ENCODE data around the gene ENTPD8.

The ENTPD8 gene

GRCh38 chr9:137449081-137449844 is 8.1 kb upstream of the ENTPD8 start:
- no peak for FAIRE-seq
- TF ChIP-seq POLR2AphosphoS5 (IDR thresholded peaks at IDR 0.05; ENCODE audit: low read depth, low read length) (no peak), POLR2A (IDR thresholded peaks at IDR 0.05; ENCODE audit: low read depth, low read length) (no peak), TAF1 (IDR thresholded peaks at IDR 0.05; ENCODE audit: borderline replicate concordance, low read depth, low read length) (no peak)

DNA sequence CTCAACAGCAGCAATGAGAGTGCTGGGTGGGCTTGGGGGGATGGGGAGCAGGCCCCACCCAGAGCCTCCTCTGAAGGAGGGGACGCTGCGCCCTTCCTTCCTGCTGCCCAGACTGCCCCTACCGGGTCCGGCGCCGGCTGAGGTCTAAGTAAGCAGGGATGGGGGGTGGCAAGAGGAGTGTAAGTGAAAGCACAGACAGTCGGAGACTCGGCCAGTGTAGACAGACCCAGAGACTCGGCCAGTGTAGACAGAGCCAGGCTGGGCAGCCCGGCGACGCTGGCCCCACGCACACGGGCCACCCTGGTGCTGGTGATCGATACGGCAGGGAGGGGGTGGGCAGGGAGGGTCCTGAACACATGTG is 7.4 kb upstream of the ENTPD8 start:
- FAIRE-seq (no peak), DNase-seq (ENCODE audit: insufficient read length) (no peak)
- no peak for TF ChIP-seq POLR2AphosphoS5 (IDR thresholded peaks at IDR 0.05; ENCODE audit: low read depth, low read length)
- TF ChIP-seq POLR2A (IDR thresholded peaks at IDR 0.05; ENCODE audit: low read depth, low read length): no peak
- no peak for TF ChIP-seq TAF1 (IDR thresholded peaks at IDR 0.05; ENCODE audit: borderline replicate concordance, low read depth, low read length)

More at GRCh38 chr9:137449081-137449844, 8.1 kb upstream of the ENTPD8 start:
- no peak for DNase-seq (ENCODE audit: insufficient read length)

DNA sequence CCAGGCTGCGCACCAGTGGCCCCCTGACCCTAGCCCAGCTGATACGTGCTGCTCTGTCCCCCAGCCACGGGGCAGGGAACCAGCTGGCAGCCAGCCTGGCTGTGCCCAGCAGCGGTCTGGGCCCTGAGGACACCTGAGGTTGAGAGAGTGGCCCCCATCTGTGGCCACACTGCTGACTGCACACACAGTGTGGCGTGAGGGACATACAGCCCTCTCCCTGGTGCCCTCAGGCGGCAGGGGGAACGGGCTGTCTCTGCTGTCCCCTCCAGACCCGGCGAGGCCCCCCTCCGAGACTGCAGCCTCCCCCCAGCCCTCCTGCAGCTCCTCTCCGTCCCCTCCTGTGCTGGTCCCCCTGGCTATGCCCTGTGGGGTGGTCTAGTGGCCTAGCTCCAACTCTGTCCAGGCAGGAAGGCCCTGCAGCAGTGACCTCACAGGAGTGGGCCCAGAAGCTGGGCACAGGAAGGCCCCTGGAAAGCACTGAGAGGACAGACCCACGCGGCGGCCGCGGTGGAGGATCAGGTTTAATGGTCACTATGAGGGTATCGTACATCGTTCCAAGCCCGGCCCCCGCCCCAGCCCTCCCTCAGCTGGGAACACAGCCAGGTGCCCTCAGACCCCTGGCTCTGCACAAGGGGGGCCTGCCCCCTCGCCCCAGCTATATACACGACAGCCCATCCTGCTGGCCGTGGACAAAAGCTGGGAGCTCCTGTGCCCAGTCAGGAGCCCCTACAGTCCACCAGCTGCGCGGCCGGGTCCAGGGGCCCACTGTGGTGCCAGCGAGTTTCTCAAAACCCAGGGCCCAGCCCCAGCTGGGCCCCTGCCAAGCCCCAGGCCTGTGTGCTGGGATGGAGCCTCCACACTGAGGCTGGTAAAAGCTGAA is 6.8 kb upstream of the ENTPD8 start:
- TF ChIP-seq TAF1 (IDR thresholded peaks at IDR 0.05; ENCODE audit: borderline replicate concordance, low read depth, low read length): no peak
- TF ChIP-seq POLR2A (IDR thresholded peaks at IDR 0.05; ENCODE audit: low read depth, low read length): 0 out of 2 replicates have a peak, but pooled peaks have one; percentile 0
- 0 out of 2 replicates have a peak, but pooled peaks have one; percentile 28 for TF ChIP-seq POLR2AphosphoS5 (IDR thresholded peaks at IDR 0.05; ENCODE audit: low read depth, low read length)
- DNase-seq (ENCODE audit: insufficient read length): no peak
- FAIRE-seq: no peak

DNA sequence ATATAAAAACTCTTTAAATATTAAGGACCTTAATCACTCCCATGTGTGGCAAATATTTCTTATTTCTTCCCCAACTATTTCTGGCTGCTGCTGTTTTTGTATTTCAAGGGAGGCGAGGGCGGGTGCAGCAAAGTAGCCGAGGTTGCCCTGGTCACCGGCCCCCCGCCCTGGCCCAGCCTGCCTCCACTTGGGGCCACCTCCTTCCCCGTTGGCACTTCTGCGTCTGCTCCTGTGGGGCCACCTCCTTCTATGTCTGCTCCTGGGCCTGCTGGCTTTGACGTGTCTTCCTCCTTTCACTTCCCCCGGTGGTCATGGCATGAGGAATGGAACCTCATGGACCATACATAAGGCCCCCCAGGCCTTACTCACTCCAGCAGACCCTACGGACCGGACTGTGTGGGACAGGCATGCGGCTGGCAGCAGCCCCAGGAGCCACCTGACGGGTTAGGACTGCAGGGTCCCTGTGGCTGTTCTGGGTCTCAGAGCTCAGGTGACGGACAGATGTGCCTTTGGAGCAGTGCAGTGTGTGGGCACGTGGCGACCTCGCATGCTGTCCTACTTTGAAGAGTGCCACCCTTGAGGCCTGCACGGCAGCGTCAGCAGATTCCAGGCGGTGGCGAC is 5.8 kb upstream of the ENTPD8 start:
- DNase-seq (ENCODE audit: insufficient read length) (no peak), FAIRE-seq (no peak)
- TF ChIP-seq POLR2AphosphoS5 (IDR thresholded peaks at IDR 0.05; ENCODE audit: low read depth, low read length) (no peak), TAF1 (IDR thresholded peaks at IDR 0.05; ENCODE audit: borderline replicate concordance, low read depth, low read length) (no peak)

- FAIRE-seq (no peak), DNase-seq (ENCODE audit: insufficient read length) (no peak)
- TF ChIP-seq TAF1 (IDR thresholded peaks at IDR 0.05; ENCODE audit: borderline replicate concordance, low read depth, low read length) (no peak), POLR2AphosphoS5 (IDR thresholded peaks at IDR 0.05; ENCODE audit: low read depth, low read length) (0 out of 2 replicates have a peak, but pooled peaks have one; percentile 23), POLR2A (IDR thresholded peaks at IDR 0.05; ENCODE audit: low read depth, low read length) (no peak)
Observed at GRCh38 chr9:137445930-137446431, 4.8 kb upstream of the ENTPD8 start.

GRCh38 chr9:137445275-137445807 is 4.2 kb upstream of the ENTPD8 start:
- peak; percentile 92 for FAIRE-seq
- TF ChIP-seq POLR2AphosphoS5 (IDR thresholded peaks at IDR 0.05; ENCODE audit: low read depth, low read length) (no peak), POLR2A (IDR thresholded peaks at IDR 0.05; ENCODE audit: low read depth, low read length) (no peak), TAF1 (IDR thresholded peaks at IDR 0.05; ENCODE audit: borderline replicate concordance, low read depth, low read length) (no peak)
- peak; percentile 86 for DNase-seq (ENCODE audit: insufficient read length)

DNA sequence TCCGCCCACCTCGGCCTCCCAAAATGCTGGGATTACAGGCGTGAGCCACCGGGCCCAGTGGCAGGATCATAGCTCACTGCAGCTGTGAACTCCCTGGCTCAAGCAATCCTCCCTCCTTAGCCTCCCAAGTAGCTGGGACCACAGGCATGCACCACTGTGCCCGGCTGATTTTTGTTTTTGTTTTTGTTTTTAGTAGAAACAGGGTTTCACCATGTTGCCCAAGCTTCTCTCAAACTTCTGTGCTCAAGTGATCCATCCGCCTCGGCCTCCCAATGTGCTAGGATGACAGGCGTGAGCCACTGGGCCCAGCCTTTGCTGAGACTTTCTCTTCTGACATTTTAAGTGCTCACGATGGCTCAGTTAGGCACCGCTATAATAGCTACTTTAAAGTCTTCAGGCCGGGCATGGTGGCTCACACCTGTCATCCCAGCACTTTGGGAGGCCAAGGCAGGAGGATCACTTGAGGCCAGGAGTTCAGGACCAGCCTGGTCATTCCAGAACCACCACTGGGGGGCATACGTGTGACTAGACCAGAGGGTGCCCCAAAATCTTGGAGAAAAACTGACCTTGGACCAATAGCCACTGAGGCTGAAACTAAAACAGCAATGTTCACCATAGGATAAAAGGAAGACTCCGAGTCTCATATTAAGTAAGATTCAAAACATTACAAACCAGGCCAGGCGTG is 3.1 kb upstream of the ENTPD8 start:
- DNase-seq (ENCODE audit: insufficient read length) (no peak), FAIRE-seq (no peak)
- TF ChIP-seq TAF1 (IDR thresholded peaks at IDR 0.05; ENCODE audit: borderline replicate concordance, low read depth, low read length): no peak
- no peak for TF ChIP-seq POLR2A (IDR thresholded peaks at IDR 0.05; ENCODE audit: low read depth, low read length)
- TF ChIP-seq POLR2AphosphoS5 (IDR thresholded peaks at IDR 0.05; ENCODE audit: low read depth, low read length): no peak

GRCh38 chr9:137441935-137442321 is 771 bp upstream of the ENTPD8 start:
- FAIRE-seq (no peak), DNase-seq (ENCODE audit: insufficient read length) (no peak)
- TF ChIP-seq POLR2A (IDR thresholded peaks at IDR 0.05; ENCODE audit: low read depth, low read length) (no peak), TAF1 (IDR thresholded peaks at IDR 0.05; ENCODE audit: borderline replicate concordance, low read depth, low read length) (no peak), POLR2AphosphoS5 (IDR thresholded peaks at IDR 0.05; ENCODE audit: low read depth, low read length) (no peak)

DNA sequence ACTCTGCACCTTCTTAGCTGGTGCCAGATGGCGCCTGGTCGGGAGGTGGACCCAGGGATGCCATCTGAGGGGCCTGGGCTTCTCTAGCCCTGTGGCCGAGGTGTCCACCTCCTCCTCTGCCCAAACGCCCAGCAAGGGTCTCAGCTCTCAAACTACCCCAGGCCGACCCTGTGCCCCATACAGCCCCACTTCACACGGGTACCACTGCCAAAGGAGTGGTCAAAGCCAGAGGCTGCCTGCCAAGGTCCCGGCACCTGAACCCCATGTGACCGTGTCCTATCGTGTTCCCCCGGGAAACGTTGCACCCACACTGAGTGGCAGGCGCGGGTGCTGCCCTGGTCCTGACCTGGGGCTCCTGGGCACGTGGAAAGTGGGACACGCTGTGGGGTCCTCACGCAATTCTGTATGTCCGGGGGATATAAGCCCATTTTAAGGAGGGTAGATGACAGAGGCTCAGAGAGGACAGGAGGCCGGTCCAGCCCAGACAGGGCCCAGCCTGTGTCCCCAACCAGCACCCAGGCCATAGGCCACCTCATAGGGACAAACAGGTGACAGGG is 1.9 kb downstream of the ENTPD8 start:
- no peak for TF ChIP-seq POLR2AphosphoS5 (IDR thresholded peaks at IDR 0.05; ENCODE audit: low read depth, low read length)
- no peak for TF ChIP-seq TAF1 (IDR thresholded peaks at IDR 0.05; ENCODE audit: borderline replicate concordance, low read depth, low read length)
- no peak for TF ChIP-seq POLR2A (IDR thresholded peaks at IDR 0.05; ENCODE audit: low read depth, low read length)
- no peak for FAIRE-seq
- DNase-seq (ENCODE audit: insufficient read length): no peak

DNA sequence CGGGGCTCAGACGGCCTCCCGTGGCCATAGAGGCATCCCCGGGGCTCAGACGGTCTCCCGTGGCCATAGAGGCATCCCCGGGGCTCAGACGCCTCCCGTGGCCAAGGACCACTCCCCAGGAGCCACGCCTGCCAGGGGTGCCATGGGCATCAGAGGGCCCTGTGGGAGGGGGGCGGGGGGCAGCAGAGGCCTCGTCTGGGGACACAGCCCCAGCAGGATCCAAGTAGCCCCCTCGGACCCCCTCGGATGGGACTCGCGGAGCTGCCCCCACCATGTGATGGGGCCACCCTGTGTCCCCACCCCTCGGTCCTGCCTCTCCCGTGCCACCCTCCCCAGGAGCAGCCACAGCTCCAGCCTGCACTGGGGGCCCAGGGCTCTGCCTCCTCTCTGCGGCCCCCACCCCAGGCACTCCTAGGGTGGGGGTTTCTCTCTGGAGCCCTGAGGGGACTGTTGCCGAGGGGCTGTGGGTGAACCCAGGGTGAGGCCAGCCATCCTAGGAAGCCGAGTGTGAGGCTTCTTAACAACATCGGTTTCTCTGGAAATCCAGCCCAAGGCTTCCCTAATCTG is 2.5 kb downstream of the ENTPD8 start:
- FAIRE-seq (no peak), DNase-seq (ENCODE audit: insufficient read length) (no peak)
- TF ChIP-seq POLR2A (IDR thresholded peaks at IDR 0.05; ENCODE audit: low read depth, low read length): no peak
- TF ChIP-seq POLR2AphosphoS5 (IDR thresholded peaks at IDR 0.05; ENCODE audit: low read depth, low read length): no peak
- no peak for TF ChIP-seq TAF1 (IDR thresholded peaks at IDR 0.05; ENCODE audit: borderline replicate concordance, low read depth, low read length)

Data from GM12892 (cell line).